GM12891 (cell line): Measurements from ENCODE around the gene PUS3.

Source experiments
- POLR2A ChIP-seq: IDR thresholded peaks from 2 replicates; pipeline ENCODE4 v1.6.1; 2011; ENCODE audit warnings: low read depth, low read length, control low read depth
- POLR2AphosphoS5 ChIP-seq: IDR thresholded peaks from 2 replicates; pipeline ENCODE4 v1.6.1; 2011; ENCODE audit warnings: low read depth, low read length, control low read depth
- SPI1 ChIP-seq: IDR thresholded peaks from 2 replicates; pipeline ENCODE4 v1.6.1; 2011; ENCODE audit warnings: low read depth, low read length, control low read depth

DNA sequence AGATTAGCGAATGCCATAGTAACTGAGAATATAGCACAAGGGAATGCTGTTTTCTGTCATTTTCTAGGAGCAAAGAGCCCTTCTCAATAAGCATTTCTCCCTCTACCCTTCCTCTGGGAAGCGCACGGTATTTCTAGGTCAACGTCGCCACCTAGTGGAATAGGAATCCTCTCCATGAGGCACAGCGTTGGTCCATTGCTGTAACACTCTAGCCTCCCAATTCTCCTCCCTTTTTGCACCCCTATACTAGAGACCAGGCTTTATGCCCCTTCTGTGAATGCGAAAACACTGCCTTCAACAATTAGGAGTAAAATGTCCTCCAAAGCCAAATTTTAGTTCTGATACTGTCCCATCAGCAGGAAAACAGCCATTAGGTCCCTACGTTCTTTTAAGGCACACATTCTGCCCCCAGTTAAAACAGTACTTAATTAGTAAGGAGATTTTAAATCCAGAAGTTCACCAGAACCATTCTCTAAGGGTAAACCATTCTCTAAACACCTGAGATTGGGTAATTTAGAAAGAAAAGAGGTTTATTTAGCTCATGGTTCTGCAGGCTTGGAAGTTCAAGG, 28.4 kb downstream of the PUS3 start:
- TF ChIP-seq SPI1 (no peak), POLR2A (no peak), POLR2AphosphoS5 (no peak)
